Measurements from ENCODE around the gene POU3F3. TPM values are rescaled to one million over a fixed set of nuclear protein-coding genes. Genes with fewer than 3 reads are reported as not detected.

POU3F3 gene
- total and polyA plus RNA-seq, 2 of the 8 experiments (the other 6 are each of a cell fraction or from before 2014, with no cell fraction given) = 0.09 TPM; not detected in 1

- Histone ChIP-seq H2BK12ac (ENCODE audit: low read depth, low read length) (no peak overlapping the region), H3K56ac (replicated peaks; ENCODE audit: insufficient read length, low read depth, low read length) (no peak overlapping the region), H3K27ac (ENCODE audit: low read depth, low read length) (no peak overlapping the region), H3K4me3 (ENCODE audit: extremely low read depth in 1 of 4, insufficient read depth in 2 of 4, low read depth in 3 of 4, low read length in 4 of 4) (no peak overlapping the region), H2BK20ac (ENCODE audit: low read length) (no peak overlapping the region), H3K9ac (replicated peaks in 1 of 4; ENCODE audit: extremely low read depth in 1 of 4, low read depth in 3 of 4, low read length in 3 of 4) (no peak overlapping the region), H4K8ac (ENCODE audit: extremely low read depth, insufficient read depth, low read length) (no peak overlapping the region), H3K79me1 (ENCODE audit: low read depth, low read length) (no peaks in the 10 kb centered on the region), H3K4me1 (replicated peaks in 1 of 4; ENCODE audit: control insufficient read depth in 3 of 4, insufficient read depth in 4 of 4, low read length in 3 of 4) (peaks cover 0 to 4% (median 0%) of the 10 kb centered on the region in 4 experiments; a peak in 1 of 7 replicates), H3K4me2 (ENCODE audit: insufficient read depth in 1 of 2, low read depth in 2 of 2, low read length in 2 of 2) (no peak overlapping the region), H2BK120ac (replicated peaks; ENCODE audit: low read depth, low read length) (no peak overlapping the region), H4K5ac (ENCODE audit: insufficient read length, low read depth, low read length) (no peak overlapping the region), H3K23me2 (ENCODE audit: low read depth, low read length) (no peaks in the 10 kb centered on the region), H3K27me3 (replicated peaks in 1 of 4; ENCODE audit: control insufficient read depth in 3 of 4, extremely low read depth in 1 of 4, insufficient read depth in 3 of 4, low read length in 3 of 4) (peaks cover 0 to under 1% (median 0%) of the 10 kb centered on the region in 4 experiments; a peak in 2 of 7 replicates), H3K79me2 (ENCODE audit: control insufficient read depth in 1 of 2, insufficient read depth in 2 of 2, low read length in 2 of 2) (no peaks in the 10 kb centered on the region), H3K4ac (replicated peaks; ENCODE audit: insufficient read length, low read depth, low read length) (no peak overlapping the region), H4K91ac (replicated peaks; ENCODE audit: insufficient read length, low read length) (no peak overlapping the region), H2BK5ac (ENCODE audit: low read depth, low read length) (no peak overlapping the region), H3K36me3 (ENCODE audit: control insufficient read depth in 2 of 4, insufficient read depth in 4 of 4, low read length in 3 of 4) (no peaks in the 10 kb centered on the region), H2AFZ (ENCODE audit: low read length) (no peak overlapping the region), H4K20me1 (replicated peaks in 1 of 2; ENCODE audit: control insufficient read depth in 1 of 2, insufficient read depth in 2 of 2, low read length in 2 of 2) (no peaks in the 10 kb centered on the region), H3K9me3 (ENCODE audit: insufficient read depth in 2 of 2, low read depth in 1 of 2, low read length in 1 of 2) (no peaks in the 10 kb centered on the region), H3K23ac (ENCODE audit: insufficient read length) (no peak overlapping the region), H2AK5ac (ENCODE audit: low read depth, low read length) (no peak overlapping the region; the same call in 1 of the 2 replicates), H3K18ac (ENCODE audit: extremely low read depth, low read length) (no peak overlapping the region), H3K14ac (ENCODE audit: insufficient read length) (no peak overlapping the region), H2BK15ac (ENCODE audit: low read length) (no peak overlapping the region)
- 71% methylated on average over 5 of the region's 5 CpGs; no CpG with 5 or more reads in 1 of the 2 experiments for WGBS, 2 experiments (ENCODE audit: extremely low coverage in 1 of 2, insufficient coverage in 1 of 2, insufficient read length in 1 of 2, insufficient replicate concordance in 2 of 2, low coverage in 1 of 2, low lambda C conversion rate in 2 of 2, missing lambda C conversion rate in 1 of 2)
- ChIA-PET POLR2A (ENCODE audit: partially characterized antibody) (no interaction called here), CTCF (ENCODE audit: partially characterized antibody) (interaction anchor here (3.3 kb wide), 1 partner anchor 18 kb away, joined by 8 read pairs; no protein-coding TSS in a partner anchor)
- no peak for FAIRE-seq
- DNase-seq (ENCODE audit: low read depth in 1 of 2, low spot score in 2 of 2) = no peak
- TF ChIP-seq CHD1 (IDR thresholded peaks at IDR 0.05; ENCODE audit: low read depth, low read length) = no peak
- TF ChIP-seq BRCA1 (IDR thresholded peaks at IDR 0.05; ENCODE audit: low read depth, low read length) = no peak
- peak; percentile 60; the same call in 1 of the 2 replicates for TF ChIP-seq SRF (IDR thresholded peaks at IDR 0.05; ENCODE audit: low read depth, low read length)
Observed at GRCh38 chr2:104885119-104885782, 31.3 kb downstream of the POU3F3 start.
